HepG2 (cell line): ENCODE measurements around the gene POMGNT2. TPM values are rescaled to one million over a fixed set of nuclear protein-coding genes. Genes with fewer than 3 reads are reported as not detected.
A peak's percentile ranks its signal among the peaks of the same experiment; 100 is the strongest.

Experiments
- ATAC-seq: fragments of 200-7000 bp; cut with Tn5 transposase; 3 replicates; pipeline ENCODE4 v1.9.1; 2020; ENCODE audit warnings: mild to moderate bottlenecking, moderate library complexity
- BruUV-seq: library from RNA; stranded (reverse); fragments of 400-500 nt; replicated peaks from 2 replicates; lab custom pipeline; 2021; lab: Mats Ljungman, UMichigan
- CTCF ChIA-PET: fragments of 300-600 bp; formaldehyde crosslinking; extraction: SDS; loops from one replicate; lab custom pipeline; 2021; ENCODE audit warnings: low total read pairs, inconsistent platforms, low intra/inter-chr PET ratio; lab: Yijun Ruan, JAX
- POLR2A ChIA-PET: fragments of 350-600 bp; sonication (Branson Sonifier 250); formaldehyde crosslinking; loops from one replicate; lab custom pipeline; 2020; ENCODE audit warnings: antibody characterized with exemption, inconsistent platforms; lab: Yijun Ruan, JAX
- DNase-seq: peaks from one replicate; pipeline ENCODE4 v3.0.0-alpha.2; 2015; ENCODE audit warnings: low spot score
- FAIRE-seq: peaks from 3 replicates; lab custom pipeline; 2011; peaks lifted over from hg19 to GRCh38; lab: Jason Lieb, UNC
- H2AFZ ChIP-seq: one replicate; pipeline ENCODE4 v1.6.1; 2011; ENCODE audit warnings: low read length, inconsistent platforms
- H3K27ac ChIP-seq: fragments of 300-600 bp; 3 replicates; pipeline ENCODE4 v1.8.0; 2011; ENCODE audit warnings: mixed run types, mild to moderate bottlenecking, mixed read lengths, low read length, inconsistent platforms; ENCODE audit not compliant: insufficient read depth; ENCODE audit errors: extremely low read length
- H3K27me3 ChIP-seq, 2 experiments: fragments of 200-600 bp in 1 of 2; 2 replicates in 1 of 2; 3 replicates in 1 of 2; pipeline versions ENCODE4 v1.6.0 to v1.8.0; 2011; ENCODE audit warnings: low read length in 2 of 2, mild to moderate bottlenecking in 2 of 2, moderate library complexity in 2 of 2, inconsistent platforms in 1 of 2; ENCODE audit not compliant: insufficient read depth in 2 of 2, control insufficient read depth in 1 of 2
- H3K36me3 ChIP-seq, 2 experiments: fragments of 200-600 bp in 1 of 2; replicated peaks in 1 of 2; 2 replicates in 1 of 2; 3 replicates in 1 of 2; pipeline versions ENCODE4 v1.5.1 to v1.8.0; 2011; ENCODE audit warnings: low read length in 2 of 2, inconsistent platforms in 1 of 2; ENCODE audit not compliant: insufficient read depth in 2 of 2, control insufficient read depth in 1 of 2
- H3K4me1 ChIP-seq: 2 replicates; pipeline ENCODE4 v1.5.1; 2012; ENCODE audit warnings: low read length, inconsistent platforms; ENCODE audit not compliant: insufficient read depth
- H3K4me2 ChIP-seq: 2 replicates; pipeline ENCODE4 v1.6.0; 2011; ENCODE audit warnings: low read depth, low read length, inconsistent platforms
- H3K4me3 ChIP-seq, 3 experiments: fragments of 200-600 bp in 1 of 3; sonication (generic), shearing (Covaris generic) in 1 of 3; replicated peaks in 1 of 3; 2 replicates each; pipeline ENCODE4 v1.5.1; 2011 to 2016; ENCODE audit warnings: low read length in 3 of 3, inconsistent platforms in 2 of 3, low read depth in 2 of 3, mild to moderate bottlenecking in 2 of 3, control low read depth in 1 of 3, mixed read lengths in 1 of 3; ENCODE audit not compliant: insufficient read depth in 1 of 3
- H3K79me2 ChIP-seq: one replicate; pipeline ENCODE4 v1.6.1; 2011; ENCODE audit warnings: low read length, inconsistent platforms; ENCODE audit not compliant: insufficient read depth
- H3K9ac ChIP-seq: 2 replicates; pipeline ENCODE4 v1.6.0; 2011; ENCODE audit warnings: mild to moderate bottlenecking, low read depth, low read length, inconsistent platforms; ENCODE audit not compliant: insufficient read depth
- H3K9me3 ChIP-seq: 2 replicates; pipeline ENCODE4 v1.5.1; 2012; ENCODE audit warnings: mild to moderate bottlenecking, low read length
- H4K20me1 ChIP-seq: 2 replicates; pipeline ENCODE4 v1.6.0; 2011; ENCODE audit warnings: inconsistent platforms, mild to moderate bottlenecking, low read length, moderate library complexity; ENCODE audit not compliant: insufficient read depth
- CEBPB ChIP-seq: IDR thresholded peaks from 2 replicates; pipeline ENCODE4 v1.6.1; 2011; ENCODE audit warnings: low read depth, low read length, improper control_type of control experiment, borderline replicate concordance
- GTF3A ChIP-seq: sonication (generic); formaldehyde crosslinking; conservative IDR thresholded peaks from 2 replicates; pipeline ENCODE4 v1.4.0; 2020; ENCODE audit warnings: mild to moderate bottlenecking, missing genetic modification reagents
- NFATC3 ChIP-seq: sonication (generic); formaldehyde crosslinking; IDR thresholded peaks from 2 replicates; pipeline ENCODE4 v1.5.1; 2020; ENCODE audit warnings: mild to moderate bottlenecking, missing genetic modification reagents
- WGBS: methylation state at CpG from one replicate; pipeline ENCODE4 v1.1.6; 2017; ENCODE audit warnings: low lambda C conversion rate; 5-methylcytosine and 5-hydroxymethylcytosine counted together
- in situ Hi-C: cut with HindIII; loops from 2 replicates; pipeline ENCODE4 v1.10.0; 2017; ENCODE audit warnings: low pct_unique_long_range_greater_than_20kb; ENCODE audit not compliant: extremely low pct_ligation_motif_present
- intact Hi-C: fragments of 100-400 bp; cut with micrococcal nuclease; formaldehyde crosslinking; loops from one replicate; pipeline ENCODE4 v1.10.0; 2022; ENCODE audit not compliant: unreplicated experiment
- polyA plus RNA-seq, 8 experiments: library from polyadenylated mRNA; depleted of rRNA in 3 of 8; stranded (reverse) in 7 of 8; unstranded in 1 of 8; fragments of >200 nt; fragmentation: Illumina TruSeq in 4 of 8; extraction: Trizol in 4 of 8; gene quantifications; 2 replicates each; pipeline versions ENCODE4 v1.2.1 to v1.2.3, GENCODE V29; 2011 to 2016; ENCODE audit warnings: low read depth in 4 of 8, missing spikeins in 1 of 8, mixed read lengths in 1 of 8; ENCODE audit not compliant: insufficient read depth in 1 of 8
- total RNA-seq, 5 experiments: library from RNA; depleted of rRNA; stranded (reverse); fragments of >200 nt; fragmentation: Illumina TruSeq; extraction: Trizol; gene quantifications; 2 replicates each; pipeline ENCODE4 v1.2.3, GENCODE V29; 2016; ENCODE audit warnings: low read depth in 1 of 5
- TF ChIP-seq, protein P1 (sequence below): sonication (generic); formaldehyde crosslinking; IDR thresholded peaks from 2 replicates; pipeline ENCODE4 v1.4.0; 2020; ENCODE audit warnings: missing genetic modification reagents, borderline replicate concordance

Gene POMGNT2
- total and polyA plus RNA-seq, 2 of the 13 experiments (the other 11 are each of a cell fraction or from before 2014, with no cell fraction given): 10.5 to 12.4 TPM

DNA sequence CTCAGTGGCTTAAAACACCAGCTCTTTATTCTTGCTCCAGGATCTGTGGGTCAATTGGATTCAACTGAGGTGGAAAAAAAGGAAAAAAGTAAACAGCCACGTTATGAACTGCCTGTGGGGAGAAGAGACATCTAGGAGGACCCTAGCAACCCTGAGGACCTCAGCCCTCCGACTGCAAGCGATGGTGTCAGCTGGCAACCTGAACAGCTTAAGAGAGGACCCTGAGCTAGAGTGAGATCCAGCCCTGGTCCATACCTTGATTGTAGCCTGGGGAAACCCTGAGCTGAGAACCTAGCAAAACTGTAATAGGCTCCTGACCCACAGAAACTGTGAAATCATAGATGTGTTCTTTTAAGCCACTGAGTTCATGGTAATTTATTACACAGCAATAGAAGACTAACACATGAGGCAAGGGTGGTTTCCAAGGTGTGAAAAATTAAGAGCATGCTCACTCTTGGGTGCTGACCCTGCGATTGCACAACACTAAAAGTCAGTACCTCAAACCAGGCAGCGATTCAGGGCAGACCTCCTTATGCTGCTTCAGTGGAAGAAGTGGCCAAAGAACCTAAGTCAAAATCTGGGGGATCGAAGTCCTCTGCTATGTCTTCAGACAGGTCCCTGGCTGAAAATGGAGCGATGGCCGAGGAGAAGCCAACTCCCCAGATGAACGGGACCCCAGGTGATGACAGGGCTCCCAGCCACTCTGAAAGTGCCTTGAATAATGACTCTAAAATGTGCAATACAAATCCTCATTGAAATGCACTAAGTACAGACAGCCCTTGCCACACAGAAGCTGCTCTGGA is 69.1 kb downstream of the POMGNT2 start:
- ATAC-seq: no peak
- H3K4me3 ChIP-seq: no peak overlapping the region
- intact Hi-C loops: no loop called here
- H3K4me1 ChIP-seq: no peaks in the 10 kb centered on the region
- DNase-seq: no peak
- H3K27me3 ChIP-seq: peaks cover 2 to 6% of the 10 kb centered on the region in 2 experiments; a peak in 3 of 5 replicates
- TF ChIP-seq NFATC3 (CRISPR knock-in tag) (no peak), CEBPB (peak; percentile 76), GTF3A (CRISPR knock-in tag) (no peak)
- TF ChIP-seq, protein P1, sequence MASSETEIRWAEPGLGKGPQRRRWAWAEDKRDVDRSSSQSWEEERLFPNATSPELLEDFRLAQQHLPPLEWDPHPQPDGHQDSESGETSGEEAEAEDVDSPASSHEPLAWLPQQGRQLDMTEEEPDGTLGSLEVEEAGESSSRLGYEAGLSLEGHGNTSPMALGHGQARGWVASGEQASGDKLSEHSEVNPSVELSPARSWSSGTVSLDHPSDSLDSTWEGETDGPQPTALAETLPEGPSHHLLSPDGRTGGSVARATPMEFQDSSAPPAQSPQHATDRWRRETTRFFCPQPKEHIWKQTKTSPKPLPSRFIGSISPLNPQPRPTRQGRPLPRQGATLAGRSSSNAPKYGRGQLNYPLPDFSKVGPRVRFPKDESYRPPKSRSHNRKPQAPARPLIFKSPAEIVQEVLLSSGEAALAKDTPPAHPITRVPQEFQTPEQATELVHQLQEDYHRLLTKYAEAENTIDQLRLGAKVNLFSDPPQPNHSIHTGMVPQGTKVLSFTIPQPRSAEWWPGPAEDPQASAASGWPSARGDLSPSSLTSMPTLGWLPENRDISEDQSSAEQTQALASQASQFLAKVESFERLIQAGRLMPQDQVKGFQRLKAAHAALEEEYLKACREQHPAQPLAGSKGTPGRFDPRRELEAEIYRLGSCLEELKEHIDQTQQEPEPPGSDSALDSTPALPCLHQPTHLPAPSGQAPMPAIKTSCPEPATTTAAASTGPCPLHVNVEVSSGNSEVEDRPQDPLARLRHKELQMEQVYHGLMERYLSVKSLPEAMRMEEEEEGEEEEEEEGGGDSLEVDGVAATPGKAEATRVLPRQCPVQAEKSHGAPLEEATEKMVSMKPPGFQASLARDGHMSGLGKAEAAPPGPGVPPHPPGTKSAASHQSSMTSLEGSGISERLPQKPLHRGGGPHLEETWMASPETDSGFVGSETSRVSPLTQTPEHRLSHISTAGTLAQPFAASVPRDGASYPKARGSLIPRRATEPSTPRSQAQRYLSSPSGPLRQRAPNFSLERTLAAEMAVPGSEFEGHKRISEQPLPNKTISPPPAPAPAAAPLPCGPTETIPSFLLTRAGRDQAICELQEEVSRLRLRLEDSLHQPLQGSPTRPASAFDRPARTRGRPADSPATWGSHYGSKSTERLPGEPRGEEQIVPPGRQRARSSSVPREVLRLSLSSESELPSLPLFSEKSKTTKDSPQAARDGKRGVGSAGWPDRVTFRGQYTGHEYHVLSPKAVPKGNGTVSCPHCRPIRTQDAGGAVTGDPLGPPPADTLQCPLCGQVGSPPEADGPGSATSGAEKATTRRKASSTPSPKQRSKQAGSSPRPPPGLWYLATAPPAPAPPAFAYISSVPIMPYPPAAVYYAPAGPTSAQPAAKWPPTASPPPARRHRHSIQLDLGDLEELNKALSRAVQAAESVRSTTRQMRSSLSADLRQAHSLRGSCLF: no peak
- no peak overlapping the region for H3K27ac ChIP-seq
- in situ Hi-C loops: no loop called here
- CTCF ChIA-PET: no interaction called here
- H3K79me2 ChIP-seq: no peaks in the 10 kb centered on the region
- BruUV-seq: no TSS peak
- H3K36me3 ChIP-seq: no peaks in the 10 kb centered on the region
- FAIRE-seq: no peak
- H3K4me2 ChIP-seq: no peak overlapping the region
- 15% methylated on average over 9 of the region's 9 CpGs for WGBS
- POLR2A ChIA-PET: no interaction called here
- H3K9me3 ChIP-seq: no peaks in the 10 kb centered on the region
- H2AFZ ChIP-seq: no peak overlapping the region
- no peak overlapping the region for H3K9ac ChIP-seq
- no peaks in the 10 kb centered on the region; the same call in 1 of the 2 replicates for H4K20me1 ChIP-seq
